Measurements from ENCODE around the gene GPAT3.

DNA sequence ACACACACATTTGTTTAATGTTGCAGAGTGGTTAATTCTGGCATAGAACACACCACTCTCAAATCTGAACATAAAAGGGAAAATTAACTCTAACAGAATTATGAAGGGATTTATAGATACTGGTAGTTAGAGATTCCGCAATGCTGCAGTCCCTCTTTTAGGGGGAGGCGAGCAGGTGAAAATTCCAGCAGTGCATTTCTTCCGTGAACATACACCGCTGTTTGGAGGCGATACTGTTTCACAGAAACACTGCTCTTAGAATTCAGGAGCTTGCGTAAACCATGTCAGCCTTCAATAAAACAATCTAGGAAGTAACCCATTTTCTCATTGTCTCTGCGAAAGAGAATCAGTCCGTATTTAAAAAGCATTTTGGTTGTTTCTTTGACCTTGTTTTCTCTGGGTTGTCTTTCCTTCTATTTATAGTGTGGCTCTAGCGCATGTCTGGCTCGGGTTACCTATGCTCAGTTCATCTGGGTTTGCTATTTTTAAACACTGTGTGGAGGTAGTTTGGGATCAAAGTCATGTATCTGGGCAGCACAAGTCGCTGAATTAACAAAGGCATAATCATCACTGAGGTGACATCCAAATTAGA is 90.4 kb downstream of the GPAT3 start:
- TF ChIP-seq, protein P1, sequence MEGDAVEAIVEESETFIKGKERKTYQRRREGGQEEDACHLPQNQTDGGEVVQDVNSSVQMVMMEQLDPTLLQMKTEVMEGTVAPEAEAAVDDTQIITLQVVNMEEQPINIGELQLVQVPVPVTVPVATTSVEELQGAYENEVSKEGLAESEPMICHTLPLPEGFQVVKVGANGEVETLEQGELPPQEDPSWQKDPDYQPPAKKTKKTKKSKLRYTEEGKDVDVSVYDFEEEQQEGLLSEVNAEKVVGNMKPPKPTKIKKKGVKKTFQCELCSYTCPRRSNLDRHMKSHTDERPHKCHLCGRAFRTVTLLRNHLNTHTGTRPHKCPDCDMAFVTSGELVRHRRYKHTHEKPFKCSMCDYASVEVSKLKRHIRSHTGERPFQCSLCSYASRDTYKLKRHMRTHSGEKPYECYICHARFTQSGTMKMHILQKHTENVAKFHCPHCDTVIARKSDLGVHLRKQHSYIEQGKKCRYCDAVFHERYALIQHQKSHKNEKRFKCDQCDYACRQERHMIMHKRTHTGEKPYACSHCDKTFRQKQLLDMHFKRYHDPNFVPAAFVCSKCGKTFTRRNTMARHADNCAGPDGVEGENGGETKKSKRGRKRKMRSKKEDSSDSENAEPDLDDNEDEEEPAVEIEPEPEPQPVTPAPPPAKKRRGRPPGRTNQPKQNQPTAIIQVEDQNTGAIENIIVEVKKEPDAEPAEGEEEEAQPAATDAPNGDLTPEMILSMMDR (conservative IDR thresholded peaks at IDR 0.05): no peak
- no peak for TF ChIP-seq EZH2 (IDR thresholded peaks at IDR 0.05; ENCODE audit: low read depth)

Measured in PC-9 (cell line).